Stimulated activated CD4-positive, alpha-beta T cell treated with anti-CD3 and anti-CD28 coated beads, Interleukin-15, amount 100 ng/mL, for 24 hours (primary cell): ENCODE data around the gene CNDP1.
"Not testable (repeated sequence)": the region's sequence is repeated elsewhere in the genome, so short reads cannot be mapped to it uniquely, and the experiment has no call there.

ENCODE experiments used
- DNase-seq: peaks from one replicate; pipeline ENCODE4 v3.0.0-alpha.2; 2020

Gene CNDP1, protein sequence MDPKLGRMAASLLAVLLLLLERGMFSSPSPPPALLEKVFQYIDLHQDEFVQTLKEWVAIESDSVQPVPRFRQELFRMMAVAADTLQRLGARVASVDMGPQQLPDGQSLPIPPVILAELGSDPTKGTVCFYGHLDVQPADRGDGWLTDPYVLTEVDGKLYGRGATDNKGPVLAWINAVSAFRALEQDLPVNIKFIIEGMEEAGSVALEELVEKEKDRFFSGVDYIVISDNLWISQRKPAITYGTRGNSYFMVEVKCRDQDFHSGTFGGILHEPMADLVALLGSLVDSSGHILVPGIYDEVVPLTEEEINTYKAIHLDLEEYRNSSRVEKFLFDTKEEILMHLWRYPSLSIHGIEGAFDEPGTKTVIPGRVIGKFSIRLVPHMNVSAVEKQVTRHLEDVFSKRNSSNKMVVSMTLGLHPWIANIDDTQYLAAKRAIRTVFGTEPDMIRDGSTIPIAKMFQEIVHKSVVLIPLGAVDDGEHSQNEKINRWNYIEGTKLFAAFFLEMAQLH

DNA sequence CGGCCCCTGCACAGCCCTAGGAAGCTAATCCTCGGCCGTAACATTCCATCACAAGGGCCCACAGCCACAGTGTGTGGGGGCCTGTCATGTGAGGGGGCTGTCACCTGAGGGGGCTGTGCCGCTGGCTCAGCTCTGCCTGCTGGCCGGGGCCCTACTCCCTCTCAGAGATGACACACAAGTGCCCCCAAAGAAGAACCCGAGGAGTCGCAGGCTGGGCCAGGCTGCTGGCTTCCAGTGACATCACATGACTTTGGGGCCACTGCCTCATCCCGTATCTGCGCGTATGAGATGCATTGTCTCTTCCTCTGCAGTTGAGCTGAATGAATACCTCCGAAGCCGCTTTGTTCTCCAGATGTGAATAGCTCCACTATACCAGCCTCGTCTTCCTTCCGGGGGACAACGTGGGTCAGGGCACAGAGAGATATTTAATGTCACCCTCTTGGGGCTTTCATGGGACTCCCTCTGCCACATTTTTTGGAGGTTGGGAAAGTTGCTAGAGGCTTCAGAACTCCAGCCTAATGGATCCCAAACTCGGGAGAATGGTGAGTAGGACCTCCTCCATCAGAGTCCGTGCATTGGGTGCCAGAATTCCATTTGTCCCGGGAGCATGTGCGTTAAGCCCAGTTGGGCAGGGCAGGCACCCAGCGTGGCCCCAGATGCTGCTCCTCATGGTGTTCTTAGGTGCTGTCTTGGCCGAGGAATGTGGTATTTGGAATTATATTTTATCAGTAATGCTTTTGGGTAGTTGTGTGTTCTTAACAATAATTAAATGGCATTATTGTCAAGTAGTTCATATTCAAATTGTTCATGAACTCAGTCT lies at the start of gene CNDP1:
Gene CNDP1, plus strand, starts transcription at position 351 of the 820 bp plus-strand sequence. Its CDS starts 168 bp downstream, at position 519.
- DNase-seq, result no peak

DNA sequence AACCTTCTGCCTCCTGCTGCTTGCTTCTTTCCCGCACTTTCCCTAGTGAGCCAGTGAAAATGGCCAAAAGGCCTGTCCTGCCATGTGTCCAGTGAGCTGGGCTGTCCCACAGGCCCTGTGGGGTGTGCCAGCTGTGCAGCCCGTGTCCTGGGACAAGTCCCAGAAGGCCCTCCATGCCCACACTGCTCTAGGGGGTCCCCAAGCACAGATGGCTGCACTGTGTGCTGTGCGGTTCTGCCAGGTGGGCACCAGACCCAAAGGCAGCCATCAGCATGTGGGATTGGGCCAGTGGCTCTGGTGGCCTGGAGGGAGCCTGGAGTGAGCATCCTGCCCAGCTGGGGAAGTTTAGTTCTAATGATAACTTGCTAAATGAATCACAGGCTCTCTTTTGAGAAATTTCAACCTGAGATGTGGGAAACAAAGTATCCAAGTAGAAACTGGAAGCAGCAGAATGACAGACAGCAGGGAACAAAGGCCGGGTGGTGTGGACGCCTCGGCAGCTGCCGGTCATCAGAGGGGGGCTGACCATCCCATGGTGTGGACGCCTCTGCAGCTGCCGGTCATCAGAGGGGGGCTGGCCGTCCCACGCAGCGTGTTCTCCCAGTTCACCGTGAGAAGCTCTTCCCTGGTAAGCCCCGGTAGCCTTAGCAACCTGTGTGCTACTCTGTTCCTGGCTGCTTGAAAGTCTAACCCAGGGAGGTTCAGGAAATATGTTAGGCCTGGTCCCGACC lies 48.0 kb upstream of the CNDP1 start:
- DNase-seq, result no peak

DNA sequence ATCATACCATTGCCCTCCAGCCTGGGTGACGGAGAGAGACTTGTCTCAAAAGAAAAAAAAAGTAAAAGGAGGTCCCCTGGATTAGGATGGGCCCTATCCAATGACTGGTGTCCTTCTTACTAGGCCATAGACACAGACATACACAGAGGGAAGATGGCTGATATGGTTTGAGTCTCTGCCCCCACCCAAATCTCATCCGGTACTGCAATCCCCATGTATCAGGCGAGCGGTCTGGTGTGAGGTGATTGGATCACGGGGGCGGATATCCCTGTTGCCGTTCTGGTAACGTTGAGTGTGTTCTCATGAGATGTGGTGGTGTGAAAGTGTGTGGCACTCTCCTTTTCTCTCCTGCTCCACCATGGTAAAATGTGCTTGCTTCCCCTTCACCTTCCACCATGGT lies 45.9 kb upstream of the CNDP1 start:
- DNase-seq, result no peak

GRCh38 chr18:74488864-74489263 lies 45.4 kb upstream of the CNDP1 start:
- no peak for DNase-seq

GRCh38 chr18:74489676-74490075 lies 44.6 kb upstream of the CNDP1 start:
- DNase-seq, result no peak

- no peak for DNase-seq
These were observed 42.0 kb upstream of the CNDP1 start for GRCh38 chr18:74492259-74492658.

DNA sequence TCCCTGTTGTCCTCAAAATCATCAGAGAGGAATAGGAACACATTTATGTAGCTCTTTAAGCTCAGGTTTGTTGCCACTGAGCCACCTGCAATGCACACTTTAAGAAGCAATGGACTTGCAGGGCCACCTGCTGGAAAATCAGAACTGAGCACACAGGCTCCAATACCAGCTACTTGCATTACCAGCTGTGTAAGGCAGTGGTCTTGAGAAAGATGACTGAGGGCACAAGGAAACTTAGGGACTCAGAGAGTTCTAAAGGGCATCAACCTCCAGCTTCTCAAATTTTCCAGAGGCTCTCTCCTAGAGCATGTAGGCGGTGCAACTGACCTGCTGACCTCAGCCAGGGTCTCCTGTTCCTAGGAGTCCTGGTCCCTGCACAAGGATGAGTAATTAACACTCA lies 40.6 kb upstream of the CNDP1 start:
- peak; percentile 48 for DNase-seq

- no peak for DNase-seq
These were observed 39.8 kb upstream of the CNDP1 start for GRCh38 chr18:74494514-74494913.

DNA sequence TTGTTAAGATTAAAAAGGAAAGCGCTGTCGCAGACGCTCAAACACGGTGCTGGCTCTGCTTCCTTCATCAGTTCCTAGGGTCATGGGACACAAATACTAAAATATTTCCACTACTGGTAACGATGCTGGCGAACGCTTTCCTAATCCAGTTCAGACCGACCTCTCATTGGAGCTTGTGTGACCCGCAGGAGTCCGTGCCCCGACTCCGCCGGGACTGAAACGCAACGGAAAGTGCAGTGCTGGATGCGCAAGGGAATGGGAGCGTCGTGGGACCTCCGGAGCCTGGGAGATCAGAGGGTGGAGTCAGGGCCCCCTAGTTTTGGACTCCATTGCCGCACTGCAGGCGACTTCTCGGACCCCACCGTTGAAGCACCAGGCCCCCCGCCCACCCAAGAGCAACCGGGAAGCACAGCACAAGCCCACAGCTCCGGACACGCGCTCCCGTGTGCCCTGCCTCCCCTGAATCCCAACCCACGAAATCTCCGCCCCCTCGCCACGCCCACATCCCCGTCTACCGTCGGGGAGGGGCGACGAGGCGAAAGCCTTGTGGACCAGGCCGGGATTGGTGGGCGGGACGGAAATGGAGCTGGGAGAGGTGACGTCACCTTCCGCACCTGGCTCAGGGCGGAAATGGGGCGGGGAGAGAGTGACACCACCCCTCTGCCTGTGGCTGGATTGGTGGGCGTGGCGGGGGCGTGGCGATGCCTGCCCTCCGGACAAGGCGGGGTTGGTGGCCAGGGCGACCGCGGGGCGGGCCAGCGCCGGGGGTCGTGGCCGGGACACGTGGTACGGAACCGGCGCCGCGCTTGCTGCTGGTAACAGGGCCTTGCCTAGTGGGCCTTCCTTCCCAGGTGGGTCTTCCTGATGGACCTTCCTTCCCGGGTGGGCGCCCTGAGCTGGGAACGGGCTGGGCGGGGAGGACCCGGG lies 38.5 kb upstream of the CNDP1 start, which contains the start of gene CNDP2:
Gene CNDP2, plus strand, starts transcription at position 783 of the 927 bp plus-strand sequence. CDS start 3,611 bp downstream, outside the sequence.
- peak; percentile 100 for DNase-seq

- peak; percentile 64 for DNase-seq
These were observed 37.6 kb upstream of the CNDP1 start for GRCh38 chr18:74496508-74497323.

GRCh38 chr18:74497324-74497676 lies 37.0 kb upstream of the CNDP1 start:
- DNase-seq, result no peak

DNA sequence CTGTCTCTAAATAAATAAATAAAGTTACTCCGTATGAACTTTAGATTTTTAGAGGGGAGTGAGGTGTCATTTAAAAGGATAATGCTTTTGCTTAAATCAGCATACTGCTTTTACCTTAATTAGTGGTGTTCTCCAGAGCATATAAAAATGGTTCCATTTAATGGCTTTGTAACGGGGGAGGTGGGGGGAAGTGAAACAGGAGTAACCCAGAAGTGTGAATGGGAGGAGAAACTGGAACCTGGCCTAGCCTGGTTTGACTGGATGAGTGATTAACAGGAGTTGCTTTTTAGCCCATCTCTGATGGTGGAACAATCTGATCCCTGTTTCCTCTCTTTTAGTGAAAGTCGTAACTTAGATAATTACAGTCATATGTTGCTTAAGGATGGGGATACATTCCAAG lies 36.5 kb upstream of the CNDP1 start:
- no peak for DNase-seq

DNA sequence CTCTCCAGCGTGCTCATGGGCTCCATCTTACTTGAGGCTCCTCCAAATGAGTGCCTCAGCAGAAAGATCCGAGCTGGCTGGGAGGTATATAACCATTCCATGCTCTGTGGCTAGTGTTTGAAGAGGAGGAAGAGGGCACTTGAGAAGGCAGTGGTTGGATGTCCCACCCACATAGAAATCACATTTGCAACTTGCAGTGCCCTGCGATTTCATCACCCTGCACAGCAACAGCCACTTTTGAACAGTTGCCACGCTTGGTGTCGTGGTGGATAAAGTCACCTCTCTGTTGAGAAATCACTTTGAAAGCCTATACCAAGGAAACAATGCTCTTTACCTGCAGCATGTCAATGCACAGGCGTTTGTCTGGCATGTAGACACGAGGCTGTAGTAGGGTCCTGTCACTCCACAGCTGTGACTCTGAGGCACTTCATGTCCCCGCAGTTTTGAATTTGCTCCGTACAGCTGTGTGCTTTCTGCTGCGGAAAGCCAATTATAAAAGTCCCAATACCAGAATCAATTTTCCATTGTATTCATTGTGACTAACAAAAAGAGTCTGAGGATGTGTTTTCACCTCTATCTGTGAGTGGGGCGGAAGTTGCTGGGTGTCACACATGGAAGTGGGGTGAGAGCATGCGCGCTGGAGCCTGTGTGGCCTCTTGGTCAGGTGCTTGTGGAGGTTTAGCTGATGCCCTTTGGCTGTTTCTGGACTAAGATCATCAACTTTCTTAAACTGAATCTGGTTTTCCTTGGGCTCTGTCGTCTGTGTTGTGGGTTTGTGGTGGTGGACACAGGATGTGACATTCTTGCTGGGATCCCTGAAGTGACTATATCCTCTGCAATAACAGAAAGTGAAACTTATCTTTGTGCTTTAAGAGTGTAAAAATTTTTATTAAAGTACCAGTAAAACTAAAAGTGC lies 35.3 kb upstream of the CNDP1 start:
- DNase-seq, result peak; percentile 87

GRCh38 chr18:74499633-74500032 lies 34.7 kb upstream of the CNDP1 start:
- peak; percentile 62 for DNase-seq

DNA sequence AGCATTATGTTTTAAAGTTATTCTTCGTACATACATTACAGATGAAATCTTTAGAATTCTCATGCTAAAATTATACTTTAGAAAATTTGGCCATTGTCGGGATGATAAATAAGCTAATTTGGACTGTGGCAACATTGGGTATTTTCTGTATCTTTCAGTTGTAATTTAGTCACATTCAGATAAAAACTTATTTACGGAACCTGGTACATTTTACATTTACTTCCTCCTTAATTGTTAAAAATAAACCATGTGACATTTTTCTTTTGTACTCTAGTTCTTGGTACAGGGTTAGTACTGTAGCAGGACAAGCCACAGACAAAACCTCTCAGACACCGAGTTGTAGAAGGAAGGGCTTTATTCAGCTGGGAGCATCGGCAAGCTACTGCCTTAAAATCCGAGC lies 33.9 kb upstream of the CNDP1 start:
- no peak for DNase-seq

- DNase-seq, result not testable (repeated sequence)
These were observed 33.5 kb upstream of the CNDP1 start for GRCh38 chr18:74500774-74501173.

DNA sequence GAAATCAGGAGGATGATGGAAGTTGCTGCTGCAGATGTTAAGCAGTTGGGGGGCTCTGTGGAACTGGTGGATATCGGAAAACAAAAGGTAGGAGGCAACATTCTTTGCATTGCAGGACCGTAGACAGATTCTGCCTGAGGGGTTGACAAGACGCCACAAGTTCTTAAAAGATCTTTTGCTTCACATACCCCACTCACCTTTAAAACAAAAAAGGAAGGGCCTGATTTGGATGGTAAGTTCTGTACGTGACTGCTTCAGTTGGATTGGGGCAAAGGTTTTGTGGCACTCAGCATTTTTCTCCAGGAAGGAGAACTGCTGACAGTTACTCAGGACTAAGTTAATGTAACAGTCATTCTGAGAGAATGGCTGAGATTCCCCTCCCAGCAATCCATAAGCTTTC lies 32.9 kb upstream of the CNDP1 start:
- DNase-seq, result no peak

DNA sequence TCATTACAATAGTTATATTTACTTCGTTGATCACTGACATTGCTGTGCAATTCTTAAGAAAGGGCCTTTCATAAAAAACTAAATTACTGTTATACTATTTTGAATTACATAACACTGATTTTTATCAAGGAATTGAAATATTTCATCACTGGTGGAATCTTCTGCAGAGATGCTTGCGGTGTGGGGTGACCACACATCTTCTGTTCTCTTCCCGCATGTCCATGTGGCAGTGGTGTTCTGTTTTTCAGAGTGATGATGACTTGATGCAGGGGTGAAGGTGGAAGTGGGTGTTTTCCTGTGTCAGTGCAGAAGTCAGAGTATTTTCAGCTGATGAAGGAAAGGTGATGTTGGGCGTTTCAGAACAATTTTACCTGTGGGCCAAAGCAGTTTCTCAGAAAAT lies 31.2 kb upstream of the CNDP1 start:
- DNase-seq, result no peak

DNA sequence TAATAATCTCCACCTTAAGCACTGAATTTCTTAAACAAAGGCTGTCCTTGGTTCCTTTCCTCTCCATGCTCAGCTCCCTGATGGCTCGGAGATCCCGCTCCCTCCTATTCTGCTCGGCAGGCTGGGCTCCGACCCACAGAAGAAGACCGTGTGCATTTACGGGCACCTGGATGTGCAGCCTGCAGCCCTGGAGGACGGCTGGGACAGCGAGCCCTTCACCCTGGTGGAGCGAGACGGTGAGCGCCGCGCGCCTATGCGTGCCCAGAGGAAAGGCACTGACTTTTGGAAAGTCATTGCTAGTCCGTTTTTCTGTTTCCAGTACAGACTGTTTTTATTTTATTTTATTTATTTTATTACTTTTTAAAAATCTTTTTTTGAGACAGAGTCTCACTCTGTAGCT lies 28.5 kb upstream of the CNDP1 start:
- DNase-seq, result no peak
